Stimulated activated CD4-positive, alpha-beta T cell treated with anti-CD3 and anti-CD28 coated beads, Interleukin-4, amount 100 ng/mL, for 4 hours (primary cell): Measurements from ENCODE around the gene CABYR.
A peak's percentile ranks its signal among the peaks of the same experiment; 100 is the strongest.

ENCODE experiments used
- DNase-seq, 2 experiments: peaks; one replicate each; pipeline ENCODE4 v3.0.0-alpha.2; 2020

Gene CABYR

GRCh38 chr18:24138789-24139616, at the start of gene CABYR:
CABYR (plus strand) TSS chr18:24139062; CDS start chr18:24143115, 4,053 bp downstream.
- peak; percentile 70 for DNase-seq

GRCh38 chr18:24089076-24089475, 49.8 kb upstream of the CABYR start:
- DNase-seq, result no peak

DNA sequence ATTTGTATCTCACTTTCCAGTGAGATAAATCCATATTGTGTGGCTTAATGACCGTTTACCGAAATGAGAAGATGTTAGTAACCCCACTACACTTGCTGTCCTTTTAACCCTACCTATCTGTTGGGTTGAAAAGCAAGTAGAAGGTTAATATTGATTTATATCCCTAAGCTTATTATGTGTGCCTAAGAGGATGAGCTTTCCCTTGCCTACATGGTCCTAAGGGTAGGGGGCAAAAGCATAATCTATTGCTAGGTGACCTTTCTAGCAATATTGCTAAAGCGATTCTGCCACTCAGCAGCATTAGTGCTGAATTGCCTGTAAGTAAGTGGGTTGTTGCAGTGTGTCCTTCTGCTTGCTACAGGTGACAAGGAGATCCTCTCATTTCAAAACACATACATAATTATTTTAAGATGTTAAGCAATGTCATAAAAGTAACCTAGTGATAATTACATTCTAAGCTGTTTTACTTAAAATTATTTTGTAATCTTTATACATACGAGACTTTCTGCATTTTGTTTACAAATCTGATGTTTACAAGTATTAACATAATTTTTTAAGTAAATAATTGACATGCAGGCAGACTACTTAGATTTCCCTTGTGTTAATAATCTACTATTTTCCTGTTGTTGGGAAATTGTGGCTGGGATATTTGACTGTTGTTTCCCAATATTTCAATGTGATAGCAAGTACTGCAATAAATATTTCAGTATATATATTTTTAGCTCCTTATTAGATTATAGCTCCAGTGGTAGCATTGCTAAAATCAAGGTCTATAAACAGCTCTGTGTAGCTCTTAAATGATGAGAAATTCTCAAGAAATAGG, 49.1 kb upstream of the CABYR start:
- no peak for DNase-seq

DNA sequence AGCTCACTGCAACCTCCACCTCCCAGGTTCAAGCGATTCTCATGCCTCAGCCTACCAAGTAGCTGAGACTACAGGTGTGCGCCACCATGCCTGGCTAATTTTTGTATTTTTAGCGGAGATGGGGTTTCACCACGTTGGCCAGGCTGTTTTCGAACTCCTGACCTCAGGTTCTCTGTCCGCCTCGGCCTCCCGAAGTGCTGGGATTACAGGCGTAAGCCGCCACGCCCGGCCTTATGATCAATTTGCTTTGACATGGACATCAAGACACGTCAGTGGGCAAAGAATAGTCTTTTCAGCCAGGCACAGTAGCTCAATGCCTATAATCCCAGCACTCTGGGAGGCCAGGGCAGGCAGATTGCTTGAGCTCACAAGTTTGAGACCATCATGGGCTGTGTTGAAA, 48.0 kb upstream of the CABYR start:
- DNase-seq, result no peak

DNA sequence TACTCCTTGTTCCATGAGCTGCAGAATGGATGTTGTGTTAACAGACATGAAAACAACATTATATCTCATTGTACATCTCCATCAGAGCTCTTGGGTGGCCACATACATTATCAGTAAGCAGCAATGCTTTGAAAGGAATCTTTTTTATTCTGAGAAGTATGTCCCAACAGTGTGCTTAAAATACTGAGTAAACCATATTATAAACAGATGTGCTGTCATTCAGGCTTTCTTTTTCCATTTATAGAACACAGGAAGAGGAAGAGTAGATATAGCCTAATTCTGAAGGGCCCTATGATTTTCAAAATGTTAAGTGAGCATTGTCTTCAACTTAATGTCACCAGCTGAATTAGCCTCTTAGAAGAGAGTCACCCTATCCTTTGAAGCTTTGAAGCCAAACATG, 44.3 kb upstream of the CABYR start:
- DNase-seq, result no peak

- DNase-seq, result no peak
Observed at GRCh38 chr18:24095976-24096375, 42.9 kb upstream of the CABYR start.

DNA sequence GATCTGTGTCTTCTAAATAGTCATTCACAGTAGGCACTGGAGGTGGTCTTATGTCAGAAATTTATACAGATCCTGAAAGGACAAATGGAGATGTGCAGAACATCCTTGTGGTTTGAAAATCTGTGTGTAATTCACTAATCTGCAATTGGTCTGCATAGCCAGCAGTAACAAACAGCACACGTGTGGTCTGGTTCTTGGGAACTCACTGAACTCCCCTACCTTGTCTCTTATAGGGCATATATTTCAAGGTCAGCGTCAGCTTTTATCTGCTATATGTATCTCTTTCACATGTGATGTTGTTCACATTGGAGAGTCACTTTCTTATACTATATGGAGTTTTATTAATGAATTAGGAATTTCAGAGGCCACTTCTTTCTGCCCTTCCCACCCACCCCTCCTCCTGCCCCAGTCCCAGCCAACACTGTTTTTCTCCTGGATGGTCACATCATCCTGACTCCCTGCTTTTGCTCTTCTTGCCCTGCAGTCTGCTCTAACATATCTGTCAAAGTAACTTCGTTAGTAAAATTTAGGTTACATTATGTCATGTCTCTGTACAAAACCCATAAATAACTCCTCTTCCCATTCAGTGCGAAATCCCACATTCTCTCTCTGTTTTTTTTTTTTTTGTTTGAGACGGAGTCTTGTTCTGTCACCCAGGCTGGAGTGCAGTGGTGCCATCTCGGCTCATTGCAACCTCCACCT, 35.4 kb upstream of the CABYR start:
- no peak for DNase-seq

GRCh38 chr18:24104486-24104885, 34.4 kb upstream of the CABYR start:
- DNase-seq, result no peak

- DNase-seq, result no peak
Observed at GRCh38 chr18:24108641-24109040, 30.2 kb upstream of the CABYR start.

GRCh38 chr18:24111936-24112335, 26.9 kb upstream of the CABYR start:
- no peak for DNase-seq

GRCh38 chr18:24112464-24112863, 26.4 kb upstream of the CABYR start:
- DNase-seq, result no peak

DNA sequence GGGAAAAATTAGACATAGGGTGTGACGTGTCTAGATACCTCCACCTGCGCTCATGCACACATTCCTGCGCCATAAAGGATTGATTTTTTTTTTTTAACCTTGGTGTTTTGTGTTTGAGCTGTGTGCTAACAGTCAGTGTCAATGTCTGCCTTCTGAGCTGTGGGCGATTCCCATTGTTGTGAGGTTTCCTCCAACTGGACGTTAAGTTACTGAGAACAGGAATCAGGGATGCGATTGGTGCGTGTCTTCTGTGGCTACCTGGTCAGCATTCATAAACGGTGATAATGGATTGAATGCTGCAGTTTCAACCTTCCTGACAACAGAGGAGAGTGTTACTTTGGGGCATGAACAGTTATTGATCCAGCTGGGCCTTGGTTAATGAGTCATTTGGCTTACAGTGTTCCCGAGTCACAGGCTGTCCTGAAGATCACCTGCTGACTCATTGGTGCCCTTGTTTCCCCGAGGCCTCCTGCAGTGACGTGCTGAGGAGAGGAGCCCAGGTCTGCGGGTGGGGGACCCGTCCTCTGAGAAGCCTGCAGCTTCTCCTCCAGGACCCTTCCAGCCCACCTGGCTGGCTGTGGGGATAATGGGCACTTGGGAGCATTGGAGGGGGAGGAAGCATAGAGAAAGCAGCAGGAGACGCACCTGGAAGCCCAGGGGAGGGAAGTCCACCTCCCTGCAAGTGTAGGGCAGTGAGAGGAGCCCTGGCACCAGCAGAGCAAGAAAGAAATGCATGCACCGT, 25.8 kb upstream of the CABYR start:
- no peak for DNase-seq

DNA sequence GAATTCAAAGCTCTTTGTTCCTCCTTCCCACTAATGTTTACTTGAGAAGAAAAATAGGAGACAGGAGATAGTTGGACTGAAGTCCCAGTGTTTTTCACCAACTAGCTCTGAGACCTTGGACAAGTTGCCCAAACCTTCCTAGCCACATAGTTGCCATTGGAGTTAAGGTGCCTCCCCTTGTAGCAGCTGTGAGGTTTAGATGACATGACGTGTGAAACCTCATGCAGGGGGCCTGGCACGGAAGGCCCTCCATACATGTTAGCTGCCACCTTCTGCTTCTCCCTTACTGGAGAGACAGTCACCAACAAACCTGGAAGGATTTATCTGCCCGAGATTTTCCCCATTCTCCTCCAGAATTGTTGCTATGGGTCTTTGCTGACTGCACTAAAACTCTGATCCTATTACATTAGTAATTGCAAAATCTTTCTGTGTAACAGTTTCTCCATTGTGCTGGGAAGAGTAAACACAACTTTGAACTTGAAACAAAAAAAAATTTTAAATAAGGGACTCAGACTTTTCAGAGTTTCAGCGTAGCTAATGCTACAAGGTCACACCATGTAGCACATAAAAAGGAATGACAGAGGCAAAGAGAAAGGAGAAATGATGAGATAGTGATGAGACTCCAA, 23.8 kb upstream of the CABYR start:
- DNase-seq, result no peak

- no peak for DNase-seq
Observed at GRCh38 chr18:24115628-24116027, 23.2 kb upstream of the CABYR start.

DNA sequence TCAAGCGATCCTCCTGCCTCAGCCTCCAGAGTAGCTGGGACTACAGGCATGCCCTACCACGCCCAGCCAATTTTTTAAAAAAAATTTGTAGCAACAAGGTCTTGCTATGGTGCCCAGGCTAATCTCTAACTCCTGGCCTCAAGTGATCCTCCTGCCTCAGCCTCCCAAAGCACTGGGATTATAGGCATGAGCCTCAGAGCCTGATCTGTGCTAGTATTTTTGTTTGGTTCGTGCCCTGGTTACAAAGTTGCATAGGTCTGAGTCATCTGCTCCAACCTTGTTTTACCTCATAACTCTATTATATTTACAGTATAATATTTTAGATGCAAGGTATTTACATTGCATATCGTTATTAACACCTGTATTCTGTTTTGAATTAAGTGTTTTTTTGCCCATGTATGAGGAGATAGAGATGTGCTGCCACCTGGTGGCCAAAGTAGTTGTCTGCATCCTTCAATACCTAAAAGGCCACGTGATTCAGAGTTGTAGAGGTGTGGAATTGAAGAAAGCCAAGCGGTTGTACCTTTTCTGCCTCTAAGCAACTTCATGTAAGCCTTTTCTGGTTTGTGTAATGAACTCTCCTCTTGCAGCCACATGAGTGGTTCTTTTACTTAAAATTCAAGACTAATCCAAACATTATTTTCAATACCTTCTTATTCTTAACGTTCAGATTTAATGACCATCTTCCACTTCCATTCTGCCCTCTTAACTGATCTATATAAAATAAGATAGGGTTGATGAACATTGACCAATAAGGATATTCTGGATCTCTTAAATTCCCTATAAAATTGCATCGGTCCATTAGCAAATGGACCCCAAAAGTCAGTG, 19.9 kb upstream of the CABYR start:
- DNase-seq, result peak; percentile 70 to 73

- DNase-seq, result no peak
Observed at GRCh38 chr18:24120676-24121075, 18.2 kb upstream of the CABYR start.

DNA sequence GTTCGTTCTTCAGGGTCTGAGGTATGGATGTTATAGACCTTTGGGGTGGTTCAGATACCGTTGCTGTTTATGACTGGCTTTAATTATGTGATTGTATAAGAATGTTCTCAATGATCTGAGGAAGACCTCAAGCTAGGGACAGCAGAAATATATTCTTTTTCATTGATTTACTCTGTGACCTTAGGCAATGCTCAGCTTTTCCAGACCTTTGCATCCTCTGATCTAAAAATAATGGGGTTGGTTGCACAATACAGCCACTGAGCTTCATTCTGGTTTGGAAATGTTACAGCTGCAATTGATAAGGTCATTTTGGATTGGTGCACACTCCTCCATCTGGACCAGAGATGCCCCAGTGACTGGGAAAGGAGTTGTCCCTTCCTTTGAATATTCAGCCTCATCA, 17.2 kb upstream of the CABYR start:
- DNase-seq, result no peak

GRCh38 chr18:24126155-24126961, 12.5 kb upstream of the CABYR start:
- no peak for DNase-seq

- DNase-seq, result no peak
Observed at GRCh38 chr18:24127735-24128134, 11.1 kb upstream of the CABYR start.

GRCh38 chr18:24128700-24129099, 10.2 kb upstream of the CABYR start:
- no peak for DNase-seq
